Stimulated activated CD4-positive, alpha-beta T cell treated with anti-CD3 and anti-CD28 coated beads, TNF-alpha, amount 100 ng/mL, for 4 hours (primary cell): ENCODE results near the gene ADH4.
A peak's percentile ranks its signal among the peaks of the same experiment; 100 is the strongest.
"Not testable (repeated sequence)": the region's sequence is repeated elsewhere in the genome, so short reads cannot be mapped to it uniquely, and the experiment has no call there.

Source experiments
- DNase-seq, 3 experiments: peaks; one replicate each; pipeline ENCODE4 v3.0.0-alpha.2; 2020; ENCODE audit warnings: low read depth in 3 of 3

ADH4 gene

DNA sequence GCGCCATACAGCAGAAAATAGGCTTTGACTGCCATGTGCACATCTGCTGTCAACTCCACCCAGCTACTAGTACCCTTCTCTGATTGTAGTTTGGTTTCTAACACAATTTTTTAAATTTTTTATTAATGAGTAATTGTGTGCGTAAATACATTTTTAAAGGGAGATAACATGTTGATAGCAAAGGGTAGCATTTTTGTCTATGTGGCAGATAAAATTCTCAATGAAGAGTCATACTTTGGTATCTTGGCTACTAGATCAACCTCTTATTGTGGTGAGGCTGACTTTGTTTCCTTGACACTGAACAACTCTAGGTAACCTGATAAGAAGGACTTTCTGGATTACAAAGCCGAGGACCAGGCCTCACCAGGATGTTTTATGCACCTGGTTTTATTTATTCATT is 9.5 kb downstream of the ADH4 start:
- no peak for DNase-seq

GRCh38 chr4:99131378-99131777 is 12.7 kb downstream of the ADH4 start:
- no peak for DNase-seq

DNA sequence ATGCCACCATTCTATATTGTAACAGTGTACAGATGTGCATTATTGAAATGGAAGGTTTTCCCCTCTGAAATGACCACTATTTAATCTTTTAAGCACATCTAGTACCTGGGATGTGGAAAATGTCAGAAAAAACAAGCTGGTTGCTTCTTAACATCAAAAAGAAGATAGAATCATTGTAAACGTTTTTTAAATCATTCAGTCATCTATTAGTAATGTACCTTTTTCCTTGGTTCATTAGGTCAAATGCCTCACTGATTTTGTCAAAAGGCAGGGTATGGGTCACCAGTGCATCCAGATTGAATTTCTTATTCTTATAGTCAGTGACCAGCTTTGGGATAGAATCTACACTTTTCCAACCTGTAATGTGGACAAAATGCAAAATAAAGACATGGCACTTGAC is 17.7 kb downstream of the ADH4 start:
- no peak for DNase-seq

DNA sequence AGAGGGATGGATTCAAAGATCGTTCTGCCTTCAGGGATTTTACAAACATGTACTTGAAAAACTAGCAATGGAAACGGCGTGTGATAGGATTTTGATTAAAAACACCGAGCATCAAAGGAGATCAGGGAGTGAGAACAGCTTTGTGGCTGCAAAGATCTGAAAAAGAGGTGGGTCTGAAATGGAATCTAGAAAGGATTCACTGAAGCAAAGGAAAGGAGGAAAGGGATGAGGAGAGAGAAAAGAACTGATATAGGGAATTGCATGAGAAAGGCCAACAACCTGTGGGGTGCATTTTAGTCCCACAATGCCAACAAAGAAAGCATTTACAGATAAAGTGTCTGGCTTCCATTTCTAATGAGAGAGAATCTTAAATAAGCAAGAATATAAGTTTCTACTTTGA is 23.1 kb downstream of the ADH4 start:
- no peak for DNase-seq

DNA sequence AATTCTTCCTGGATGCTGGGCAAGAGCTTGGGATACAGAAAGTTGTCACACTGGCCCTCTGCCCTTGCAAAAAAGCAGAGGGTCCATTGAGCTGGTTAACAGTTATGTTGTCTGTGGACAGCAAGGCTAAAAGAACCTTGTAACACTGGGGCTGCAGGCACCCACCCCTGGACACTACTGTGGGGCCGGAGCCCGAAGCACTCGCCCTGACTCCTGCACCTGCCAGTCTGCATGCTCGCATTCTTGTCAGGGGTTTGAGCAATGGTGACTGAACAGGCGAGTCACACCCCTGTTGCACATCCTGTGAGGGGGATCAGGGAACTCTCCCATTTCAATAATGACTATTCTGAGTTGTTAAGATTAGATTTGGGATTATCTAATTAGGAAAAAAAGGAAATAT is 23.6 kb downstream of the ADH4 start:
- no peak for DNase-seq

GRCh38 chr4:99117876-99118693 is 26.0 kb downstream of the ADH4 start:
- DNase-seq = no peak

- not testable (repeated sequence) for DNase-seq
Measured at GRCh38 chr4:99117122-99117841, 26.8 kb downstream of the ADH4 start.

DNA sequence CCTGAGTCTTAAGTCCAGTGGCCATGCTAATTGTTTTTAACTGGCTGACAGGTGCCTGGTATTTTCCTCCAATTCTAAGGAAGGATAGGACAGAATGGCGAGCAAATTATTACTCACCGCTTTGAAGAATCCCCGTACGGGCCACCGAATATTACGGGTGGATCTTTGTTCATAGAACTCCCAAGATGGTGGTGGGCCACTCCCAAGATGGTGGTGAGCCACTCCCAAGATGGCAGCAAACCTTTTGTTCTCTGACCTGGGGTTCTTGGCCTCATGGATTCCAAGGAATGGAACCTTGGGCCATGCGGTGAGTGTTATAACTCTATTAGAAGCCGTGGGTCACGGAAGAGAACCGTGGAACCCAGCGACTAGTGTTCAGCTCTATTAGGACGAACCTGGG is 34.8 kb downstream of the ADH4 start:
- not testable (repeated sequence) for DNase-seq

DNA sequence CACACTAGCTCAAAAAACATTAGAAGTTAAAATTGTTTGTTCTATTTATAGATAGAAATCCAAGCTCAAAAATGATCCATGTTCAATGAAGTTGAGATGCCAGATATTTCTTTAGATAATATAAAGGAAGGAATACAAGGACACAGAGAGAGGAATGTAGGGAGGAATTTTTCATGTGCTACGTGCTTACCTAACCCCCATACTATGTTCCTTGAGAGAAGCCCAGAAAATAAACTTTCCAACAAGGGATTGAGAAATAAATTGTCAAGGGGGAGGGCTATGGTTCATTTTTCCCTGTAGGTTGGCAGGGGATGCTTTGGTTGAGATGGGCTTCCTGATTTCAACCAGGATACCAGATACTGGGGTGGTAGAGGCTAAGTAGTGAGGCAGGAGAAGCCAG is 39.9 kb downstream of the ADH4 start:
- DNase-seq = no peak

DNA sequence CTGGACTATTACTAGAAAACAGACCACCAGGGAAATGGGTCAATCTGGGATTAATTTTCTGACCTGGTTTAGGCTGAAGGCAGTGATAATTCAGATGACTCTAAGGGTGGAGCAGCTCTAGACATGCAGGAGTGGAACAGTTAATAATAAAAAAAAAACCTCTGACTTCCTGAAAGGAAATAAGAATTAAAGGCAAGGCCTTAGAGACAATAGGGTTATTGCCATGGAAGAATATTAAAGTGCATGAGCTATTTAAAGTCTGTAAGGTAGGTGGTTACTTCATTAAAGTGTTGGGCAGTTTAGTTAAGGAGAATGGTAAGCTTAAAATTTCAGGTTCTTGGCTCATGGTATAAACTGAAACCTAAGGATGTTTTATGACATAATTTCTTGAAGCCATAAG is 40.9 kb downstream of the ADH4 start:
- no peak for DNase-seq

GRCh38 chr4:99102634-99103033 is 41.5 kb downstream of the ADH4 start:
- DNase-seq = no peak

DNA sequence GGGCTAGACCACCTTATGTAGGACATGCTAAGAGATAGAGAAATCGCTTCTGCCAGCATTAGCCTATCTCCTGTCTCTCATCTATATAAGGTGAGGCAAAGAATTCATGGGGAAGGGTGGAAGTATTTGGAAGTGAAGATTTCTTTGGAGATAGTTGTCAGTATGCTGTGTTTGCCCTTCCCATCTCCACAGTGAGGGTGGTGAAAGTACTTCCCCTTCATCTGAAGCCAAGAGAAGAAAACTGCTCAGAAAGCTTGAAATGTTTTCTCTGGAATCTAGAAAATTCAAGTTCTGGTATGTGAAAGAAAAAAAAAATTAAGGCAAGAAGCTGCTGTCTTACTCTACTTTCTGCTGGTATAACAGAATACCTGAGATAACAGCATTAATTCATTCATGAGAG is 43.2 kb downstream of the ADH4 start:
- DNase-seq = no peak

DNA sequence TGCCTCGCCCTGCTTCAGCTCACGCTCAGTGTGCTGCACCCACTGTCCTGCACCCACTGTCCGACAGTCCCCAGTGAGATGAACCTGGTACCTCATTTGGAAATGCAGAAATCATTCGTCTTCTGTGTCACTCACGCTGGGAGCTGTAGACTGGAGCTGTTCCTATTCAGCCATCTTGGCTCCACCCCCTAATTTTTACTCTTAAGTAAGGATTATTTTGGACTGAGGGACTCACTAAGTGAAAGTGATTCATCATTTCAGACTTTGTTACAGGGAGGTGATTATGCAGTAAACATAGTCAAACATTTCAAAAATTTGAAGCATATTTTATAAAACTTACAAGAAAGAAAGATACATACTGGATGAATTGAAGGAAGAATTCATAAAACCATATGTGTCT is 44.3 kb downstream of the ADH4 start:
- DNase-seq = not testable (repeated sequence)

- DNase-seq = no peak
Measured at GRCh38 chr4:99099311-99099710, 44.8 kb downstream of the ADH4 start.

DNA sequence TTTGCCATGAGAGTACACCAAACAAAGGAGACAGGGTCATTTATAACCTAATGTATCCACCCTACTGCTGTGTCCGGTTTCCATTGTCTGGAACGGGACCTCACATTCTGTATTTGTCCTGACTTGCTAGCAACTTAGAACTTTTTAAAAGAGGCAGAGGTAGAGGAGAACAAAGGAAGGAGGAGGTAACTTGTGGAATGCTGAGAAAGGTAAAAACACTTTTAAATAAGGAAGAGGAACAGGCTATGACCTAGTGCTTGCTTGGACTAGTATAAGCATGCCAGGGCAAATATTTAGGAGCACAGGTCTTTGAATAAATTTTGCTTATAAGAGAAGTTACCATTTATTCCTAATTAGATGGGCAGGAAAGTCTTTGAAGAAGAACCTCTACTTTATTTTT is 52.3 kb downstream of the ADH4 start:
- DNase-seq = not testable (repeated sequence)

DNA sequence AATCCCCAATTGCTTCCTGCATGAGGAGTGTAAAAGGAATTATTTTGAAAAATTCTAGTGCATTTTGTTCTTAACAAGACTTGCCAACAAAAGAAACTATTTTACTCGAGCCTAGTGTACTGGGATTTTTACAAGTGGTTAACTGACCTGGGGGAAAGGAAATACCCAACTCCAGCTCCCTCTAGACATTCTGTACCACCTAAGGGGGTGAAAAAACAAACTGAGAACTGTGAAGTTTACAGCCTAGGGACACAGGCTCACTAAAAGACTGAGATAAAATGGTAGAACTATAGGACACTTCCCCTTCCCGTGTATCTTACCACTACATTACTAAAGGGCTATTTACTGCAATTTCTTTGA is 52.9 kb downstream of the ADH4 start:
- DNase-seq = no peak

DNA sequence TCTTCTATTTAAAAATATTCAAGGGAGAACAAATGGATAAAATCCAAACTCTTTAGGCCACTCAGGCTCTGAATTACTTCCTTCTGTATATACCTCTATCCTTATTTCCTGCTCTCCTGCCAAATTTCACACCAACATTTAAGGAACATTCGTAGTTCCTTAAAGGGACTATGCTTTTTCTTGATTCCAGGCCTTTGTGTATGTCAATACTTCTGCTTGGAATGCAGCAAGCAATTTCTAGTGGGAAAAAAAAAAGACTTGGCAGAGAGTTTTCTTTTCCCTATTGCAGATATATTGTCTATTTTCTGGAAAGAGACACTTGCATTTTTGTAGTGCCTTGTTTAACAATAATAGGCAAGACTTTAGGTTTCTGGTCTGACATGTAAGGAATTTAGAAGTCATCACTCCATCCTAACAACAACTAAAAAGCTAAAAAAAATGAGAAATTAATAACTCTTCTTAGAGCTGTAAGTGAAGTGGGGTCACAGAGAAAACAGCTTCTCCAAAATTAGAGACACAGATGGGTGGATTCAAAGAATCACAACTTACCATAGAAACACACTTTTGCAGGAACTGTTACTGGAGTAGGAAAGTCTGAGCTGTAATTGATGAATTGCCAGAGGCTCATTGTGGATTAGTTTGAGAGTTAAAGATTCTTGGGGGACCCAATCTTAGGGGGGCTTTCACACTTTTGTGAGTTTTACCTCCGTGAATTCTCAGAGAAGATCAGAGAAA is 53.4 kb downstream of the ADH4 start:
- no peak for DNase-seq

DNA sequence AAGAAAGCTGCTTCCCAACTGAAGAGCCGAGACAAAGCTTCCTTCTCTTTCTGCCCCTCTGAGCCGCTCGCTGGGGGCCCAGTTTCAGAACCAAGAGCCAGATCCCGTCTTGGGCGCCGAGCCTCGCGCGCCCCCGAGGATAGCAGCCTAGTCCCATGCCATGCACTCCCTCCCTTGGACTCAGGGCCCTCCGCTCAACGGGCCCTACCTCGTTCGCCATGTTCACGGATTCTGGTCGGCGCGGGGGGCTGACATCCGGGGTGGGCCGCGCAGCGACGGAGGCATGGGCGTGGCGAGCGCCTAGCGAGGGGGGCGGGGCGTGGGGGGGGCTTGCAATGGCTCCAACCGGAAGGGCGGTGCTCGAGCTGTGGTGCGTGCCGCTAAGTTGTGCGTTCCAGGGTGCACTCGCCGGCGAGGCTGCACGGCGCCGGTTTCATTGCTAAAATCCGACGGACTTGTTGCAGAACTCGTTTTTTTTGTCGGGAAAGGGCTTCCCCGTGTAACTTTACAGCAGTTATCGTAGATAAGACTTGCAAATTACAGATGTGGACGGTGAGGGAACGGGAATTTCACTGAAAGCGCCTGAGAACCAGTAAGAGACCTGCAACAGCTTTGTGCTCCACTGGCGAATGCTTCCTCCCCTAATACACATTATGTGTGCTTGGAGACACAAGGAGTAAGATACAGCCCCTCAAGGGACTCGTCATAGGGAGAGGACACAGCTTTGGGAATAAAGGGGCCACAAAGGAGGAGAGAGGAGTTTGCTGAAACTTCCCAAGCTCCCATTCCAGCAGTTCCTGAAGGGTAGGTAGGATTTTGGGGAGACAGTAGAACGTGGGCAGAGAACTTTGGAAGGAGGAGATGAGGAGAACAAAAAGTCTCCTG is 55.4 kb downstream of the ADH4 start, which contains the start of gene ADH5:
Gene ADH5 (minus strand): TSS at position 308 of the 885 bp plus-strand sequence. CDS start 88 bp downstream, at position 220.
- peak; percentile 81 to 85 (median 84) for DNase-seq

DNA sequence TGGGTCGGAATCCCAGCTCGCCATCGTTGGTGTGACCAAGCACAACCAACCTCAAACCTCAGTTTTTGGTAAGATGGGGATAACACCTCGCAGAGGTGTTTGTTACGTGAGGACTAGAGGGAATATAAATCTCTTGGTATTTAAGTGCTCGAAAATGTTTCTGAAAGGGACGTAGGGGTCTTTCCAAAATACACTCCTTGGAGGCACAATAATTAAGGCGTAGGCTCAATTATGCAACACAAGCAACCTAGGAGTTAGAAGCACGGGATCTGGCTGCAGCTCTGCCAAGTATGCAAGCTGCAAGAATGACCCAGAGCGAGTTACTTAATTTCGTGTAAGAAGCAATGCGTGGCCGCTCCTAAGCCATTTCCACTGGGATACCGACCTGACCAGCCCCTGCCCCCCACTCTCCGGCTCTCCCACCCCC is 56.1 kb downstream of the ADH4 start:
- DNase-seq = peak in 1 of 3 experiments; percentile 0

GRCh38 chr4:99084595-99084994 is 59.5 kb downstream of the ADH4 start:
- DNase-seq = no peak

DNA sequence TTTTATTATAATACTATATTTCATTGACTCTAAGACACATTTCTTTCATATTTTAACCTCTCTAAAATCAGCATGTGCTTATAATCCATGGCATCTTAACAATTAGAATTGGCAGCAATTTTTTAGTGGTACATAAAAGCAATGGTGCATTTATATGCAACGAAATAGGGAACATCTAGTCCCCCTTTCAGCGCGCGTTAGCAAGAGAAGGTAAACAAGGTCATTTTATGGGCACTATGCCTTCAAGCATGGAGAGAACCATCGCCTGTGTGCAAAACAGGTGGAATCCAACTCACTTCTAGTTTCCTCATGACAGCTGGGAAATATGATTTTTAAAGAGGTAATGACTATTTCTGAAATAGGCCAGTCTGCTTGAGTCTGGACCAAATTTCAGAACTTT is 61.9 kb downstream of the ADH4 start:
- DNase-seq = no peak
